Astrocyte of the spinal cord (primary cell): ENCODE data around the gene SEC16B.

Experiments
- DNase-seq: peaks from one replicate; pipeline ENCODE4 v3.0.0; 2011; ENCODE audit warnings: low read depth, low spot score
- H3K4me3 ChIP-seq: 2 replicates; pipeline ENCODE4 v1.5.1; 2011; ENCODE audit warnings: low read depth, mild to moderate bottlenecking, low read length, moderate library complexity
- in situ Hi-C: cut with HindIII; loops from 2 replicates; pipeline ENCODE4 v1.10.0; 2017; ENCODE audit warnings: low sequenced_read_pairs
- TF ChIP-seq, protein P1 (sequence below): IDR thresholded peaks from 2 replicates; pipeline ENCODE4 v1.5.1; 2012; ENCODE audit warnings: low read depth, mild to moderate bottlenecking, low read length, inconsistent platforms

Gene SEC16B

DNA sequence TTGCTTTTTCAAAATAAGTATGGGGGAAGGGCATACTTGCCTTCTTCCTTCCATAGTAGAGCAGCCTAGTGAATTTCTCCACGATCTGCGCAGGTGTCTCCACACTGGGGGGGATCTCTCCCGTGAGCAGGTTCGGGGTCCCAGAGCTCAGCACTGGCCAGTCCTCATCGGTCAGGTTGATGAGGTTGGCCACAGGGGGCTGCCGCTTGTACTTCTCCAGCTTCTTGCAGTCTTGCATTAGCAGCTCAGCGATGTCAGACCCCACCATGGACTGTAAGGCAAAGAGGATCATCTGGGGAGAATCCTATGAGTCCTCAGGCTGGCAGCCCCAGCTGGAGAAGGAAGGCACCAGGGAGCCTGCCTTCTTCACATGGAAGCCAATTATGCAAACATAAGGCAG lies 11.8 kb downstream of the SEC16B start:
- in situ Hi-C loops, result no loop called here
- DNase-seq, result no peak
- TF ChIP-seq, protein P1, sequence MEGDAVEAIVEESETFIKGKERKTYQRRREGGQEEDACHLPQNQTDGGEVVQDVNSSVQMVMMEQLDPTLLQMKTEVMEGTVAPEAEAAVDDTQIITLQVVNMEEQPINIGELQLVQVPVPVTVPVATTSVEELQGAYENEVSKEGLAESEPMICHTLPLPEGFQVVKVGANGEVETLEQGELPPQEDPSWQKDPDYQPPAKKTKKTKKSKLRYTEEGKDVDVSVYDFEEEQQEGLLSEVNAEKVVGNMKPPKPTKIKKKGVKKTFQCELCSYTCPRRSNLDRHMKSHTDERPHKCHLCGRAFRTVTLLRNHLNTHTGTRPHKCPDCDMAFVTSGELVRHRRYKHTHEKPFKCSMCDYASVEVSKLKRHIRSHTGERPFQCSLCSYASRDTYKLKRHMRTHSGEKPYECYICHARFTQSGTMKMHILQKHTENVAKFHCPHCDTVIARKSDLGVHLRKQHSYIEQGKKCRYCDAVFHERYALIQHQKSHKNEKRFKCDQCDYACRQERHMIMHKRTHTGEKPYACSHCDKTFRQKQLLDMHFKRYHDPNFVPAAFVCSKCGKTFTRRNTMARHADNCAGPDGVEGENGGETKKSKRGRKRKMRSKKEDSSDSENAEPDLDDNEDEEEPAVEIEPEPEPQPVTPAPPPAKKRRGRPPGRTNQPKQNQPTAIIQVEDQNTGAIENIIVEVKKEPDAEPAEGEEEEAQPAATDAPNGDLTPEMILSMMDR, result no peak
- H3K4me3 ChIP-seq, result no peak overlapping the region

- H3K4me3 ChIP-seq, result no peak overlapping the region
- no peak for DNase-seq
- in situ Hi-C loops, result no loop called here
- TF ChIP-seq, protein P1, result no peak
These were observed 15.8 kb downstream of the SEC16B start for GRCh38 chr1:177954076-177954475.

DNA sequence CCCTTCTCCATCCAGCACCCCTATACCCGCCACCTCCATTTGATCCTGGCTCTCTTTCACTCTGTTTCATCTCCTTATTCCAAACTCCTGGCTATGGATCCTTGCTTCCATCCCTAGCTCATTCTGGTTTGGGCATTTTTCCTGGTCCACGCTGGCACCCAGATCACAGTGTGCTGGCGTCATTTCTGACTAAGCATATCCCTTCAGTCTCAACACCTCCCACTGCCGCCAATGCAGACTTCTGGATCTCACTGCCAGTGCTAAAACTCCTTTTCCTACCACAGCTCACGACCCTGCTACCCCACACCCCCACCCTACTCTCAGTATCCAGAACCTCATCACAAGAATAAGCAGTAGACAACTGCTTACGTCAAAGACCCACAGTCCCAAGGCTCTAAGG lies 16.3 kb downstream of the SEC16B start:
- in situ Hi-C loops, result no loop called here
- TF ChIP-seq, protein P1, result no peak
- H3K4me3 ChIP-seq, result no peak overlapping the region
- no peak for DNase-seq

- in situ Hi-C loops, result no loop called here
- no peak for DNase-seq
- H3K4me3 ChIP-seq, result no peak overlapping the region
- TF ChIP-seq, protein P1, result no peak
These were observed 17.2 kb downstream of the SEC16B start for GRCh38 chr1:177952691-177953090.

- DNase-seq, result no peak
- in situ Hi-C loops, result no loop called here
These were observed 17.6 kb downstream of the SEC16B start for GRCh38 chr1:177952249-177952648.

DNA sequence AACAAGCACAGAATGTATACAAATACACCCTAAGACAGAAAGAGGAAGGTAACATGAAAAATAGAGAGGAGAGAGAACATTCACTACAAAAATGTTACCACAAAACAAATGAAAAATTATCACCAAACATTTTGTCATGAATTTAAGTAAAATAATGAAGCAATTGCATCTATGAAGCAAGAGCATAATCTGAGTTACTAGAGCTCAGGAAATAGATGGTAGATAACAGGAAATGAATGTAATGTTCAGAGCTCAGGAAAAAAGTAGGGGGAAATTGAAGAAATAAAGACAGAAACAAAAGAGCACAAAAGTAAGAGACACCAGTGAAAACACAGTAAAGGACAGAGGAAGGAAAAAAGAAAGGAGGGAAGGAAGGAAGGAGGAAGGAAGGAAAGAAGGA lies 19.4 kb downstream of the SEC16B start:
- H3K4me3 ChIP-seq, result no peak overlapping the region
- in situ Hi-C loops, result no loop called here
- TF ChIP-seq, protein P1, result no peak
- DNase-seq, result no peak

More at GRCh38 chr1:177952249-177952648, 17.6 kb downstream of the SEC16B start:
- no peak overlapping the region for H3K4me3 ChIP-seq
- TF ChIP-seq, protein P1, result no peak

- H3K4me3 ChIP-seq, result no peak overlapping the region
- peak; percentile 76 for DNase-seq
- TF ChIP-seq, protein P1, result peak; percentile 93
- in situ Hi-C loops, result no loop called here
These were observed 21.4 kb downstream of the SEC16B start for GRCh38 chr1:177948336-177948972.
